UCSD-AML1 (cell line): ENCODE data around the gene MTTP.

Source experiments
- DNase-seq: peaks from one replicate; lab custom pipeline; 2025; ENCODE audit not compliant: unreplicated experiment; lab: John Stamatoyannopoulos, UW

Gene MTTP

DNA sequence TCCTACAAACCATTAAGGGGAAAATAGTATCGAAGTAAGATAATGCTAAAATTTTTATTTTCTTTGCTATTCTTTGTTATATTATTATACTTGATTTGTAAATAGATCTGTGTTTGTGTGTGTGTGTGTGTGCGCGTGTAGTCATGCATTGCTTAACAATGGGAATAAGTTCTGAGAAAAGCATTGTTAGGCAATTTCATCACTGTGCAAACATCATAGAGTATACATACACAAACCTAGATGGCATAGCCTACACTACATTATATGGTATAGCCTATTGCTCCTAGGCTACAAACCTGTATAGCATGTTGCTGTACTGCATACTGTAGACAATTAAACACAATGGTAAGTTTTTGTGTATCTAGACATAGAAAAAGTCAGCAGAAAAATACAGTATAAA, 17.1 kb downstream of the MTTP start:
- no peak for DNase-seq

DNA sequence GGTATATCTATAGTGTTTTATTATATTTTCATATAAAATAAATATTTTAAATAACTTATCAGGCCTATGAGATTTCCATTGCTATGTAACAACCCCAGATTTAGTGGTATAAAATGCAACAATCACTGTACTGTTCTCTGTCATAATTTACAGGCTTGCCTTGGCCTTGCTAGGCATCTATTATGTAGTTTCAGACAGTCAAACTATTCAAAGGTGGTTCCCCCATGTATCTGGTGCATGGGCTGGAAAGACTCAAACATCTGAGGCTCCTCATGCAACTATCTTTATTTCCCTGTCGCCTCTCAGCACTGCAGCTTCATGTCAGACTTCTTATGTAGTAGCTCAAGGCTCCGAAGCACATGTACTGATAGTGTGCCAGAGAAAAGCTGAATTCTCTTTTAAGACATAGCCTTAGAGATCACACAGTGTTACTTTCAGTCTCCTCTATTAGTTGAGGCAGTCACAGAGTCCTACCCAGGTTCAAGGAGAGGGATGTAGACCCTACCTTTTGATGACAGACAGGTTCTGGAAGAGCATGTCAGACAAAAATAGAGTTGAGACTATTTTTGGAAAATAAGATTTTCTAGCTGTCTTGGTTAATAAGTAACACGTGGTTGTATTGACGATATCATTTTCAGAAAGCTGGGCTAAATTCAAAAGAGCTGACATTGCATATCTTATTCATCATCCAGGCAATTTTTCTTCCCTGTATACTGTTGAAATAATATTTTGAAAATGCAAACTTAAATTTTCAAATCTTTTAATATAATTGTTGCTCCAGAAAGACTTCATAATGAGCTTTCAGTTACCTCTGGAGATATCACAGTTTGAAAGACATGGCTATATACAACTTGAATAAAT, 19.4 kb downstream of the MTTP start:
- no peak for DNase-seq

DNA sequence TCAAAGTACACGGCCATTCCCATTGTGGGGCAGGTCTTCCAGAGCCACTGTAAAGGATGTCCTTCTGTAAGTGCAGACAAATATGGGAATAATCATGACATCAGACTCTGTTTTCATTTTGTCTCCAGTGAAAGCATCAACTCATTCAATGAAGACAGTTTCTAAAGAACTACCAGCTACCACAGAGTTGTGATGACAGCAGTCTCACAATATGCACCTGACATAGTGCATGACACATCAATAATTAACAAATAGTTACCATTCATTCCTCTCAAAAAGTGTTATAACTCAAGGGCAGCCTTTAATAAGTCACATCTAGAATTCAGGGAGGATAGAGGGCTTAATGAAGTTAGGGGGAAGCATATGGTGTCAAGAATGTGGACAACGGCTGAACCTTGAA, 20.2 kb downstream of the MTTP start:
- no peak for DNase-seq

DNA sequence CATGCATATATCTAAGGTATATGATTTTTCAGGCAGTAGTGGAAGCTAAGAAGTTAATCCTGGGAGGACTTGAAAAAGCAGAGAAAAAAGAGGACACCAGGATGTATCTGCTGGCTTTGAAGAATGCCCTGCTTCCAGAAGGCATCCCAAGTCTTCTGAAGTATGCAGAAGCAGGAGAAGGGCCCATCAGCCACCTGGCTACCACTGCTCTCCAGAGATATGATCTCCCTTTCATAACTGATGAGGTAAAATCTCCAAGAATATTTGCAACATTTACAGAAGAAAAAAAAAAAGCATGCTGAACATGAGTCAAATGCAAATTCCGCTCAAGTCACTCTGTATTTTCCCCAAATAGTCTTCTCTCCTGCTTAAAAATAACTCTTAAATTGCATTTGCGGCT, 32.1 kb downstream of the MTTP start:
- no peak for DNase-seq

DNA sequence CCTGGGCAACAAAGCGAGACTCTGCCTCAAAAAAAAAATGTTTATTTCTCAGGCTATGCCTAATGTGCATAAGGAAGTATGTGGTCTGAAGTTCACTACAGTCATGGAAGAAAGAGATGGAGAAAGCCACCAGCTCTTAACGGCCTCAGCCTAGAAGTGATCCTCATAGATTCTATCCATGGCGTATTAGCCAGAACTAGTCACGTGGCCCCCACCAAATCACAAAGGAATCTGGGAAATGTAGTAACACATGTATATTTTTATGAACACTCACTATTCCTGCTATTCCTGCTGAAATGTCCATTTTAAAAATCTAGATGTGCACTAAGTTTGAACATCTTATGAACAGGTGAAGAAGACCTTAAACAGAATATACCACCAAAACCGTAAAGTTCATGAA, 33.8 kb downstream of the MTTP start:
- DNase-seq = no peak

DNA sequence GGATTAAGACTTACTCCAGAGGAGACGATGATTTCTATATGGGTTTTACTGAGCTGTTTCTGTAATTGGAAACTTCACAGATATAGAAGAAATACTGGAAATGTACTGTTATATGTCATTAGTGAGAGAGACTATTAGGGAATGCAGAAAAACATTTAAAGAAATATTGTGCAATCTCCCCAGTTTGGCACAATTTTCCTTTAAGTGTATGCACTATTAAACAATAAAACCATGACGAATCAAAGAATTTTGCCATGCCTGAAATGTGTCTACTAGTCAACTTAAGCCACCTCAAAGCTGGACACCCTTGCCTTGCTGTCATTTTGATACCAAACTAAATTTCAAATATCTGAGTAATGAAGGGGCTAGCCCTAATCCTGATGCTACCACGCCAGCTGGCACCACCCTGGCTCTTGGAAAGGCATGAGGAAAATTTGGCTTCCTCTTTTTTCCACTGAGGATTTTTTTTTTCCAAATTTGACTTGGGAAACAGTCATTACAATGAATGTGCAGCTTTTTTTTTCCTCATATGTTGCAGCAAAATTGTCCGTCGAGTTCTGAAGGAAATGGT, 36.1 kb downstream of the MTTP start:
- DNase-seq = no peak

DNA sequence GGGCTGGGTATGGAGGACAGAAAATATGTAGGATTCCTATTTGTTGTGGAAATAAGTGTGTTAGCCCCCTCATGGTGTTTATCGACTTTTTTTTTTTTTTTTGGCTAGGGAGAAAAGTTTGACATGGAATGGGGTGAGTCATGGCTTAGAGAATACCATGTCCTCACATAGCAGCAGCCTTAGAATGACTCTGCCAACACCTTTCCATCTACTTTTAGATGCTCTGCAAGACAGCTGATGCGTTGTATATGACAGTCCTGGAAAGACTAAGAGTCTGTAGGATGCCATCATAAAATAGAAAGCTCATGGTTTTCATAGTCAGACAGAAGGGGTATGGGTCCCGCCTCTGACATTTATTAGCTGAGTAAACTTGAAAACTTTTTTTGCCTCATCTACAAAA, 37.7 kb downstream of the MTTP start:
- no peak for DNase-seq

DNA sequence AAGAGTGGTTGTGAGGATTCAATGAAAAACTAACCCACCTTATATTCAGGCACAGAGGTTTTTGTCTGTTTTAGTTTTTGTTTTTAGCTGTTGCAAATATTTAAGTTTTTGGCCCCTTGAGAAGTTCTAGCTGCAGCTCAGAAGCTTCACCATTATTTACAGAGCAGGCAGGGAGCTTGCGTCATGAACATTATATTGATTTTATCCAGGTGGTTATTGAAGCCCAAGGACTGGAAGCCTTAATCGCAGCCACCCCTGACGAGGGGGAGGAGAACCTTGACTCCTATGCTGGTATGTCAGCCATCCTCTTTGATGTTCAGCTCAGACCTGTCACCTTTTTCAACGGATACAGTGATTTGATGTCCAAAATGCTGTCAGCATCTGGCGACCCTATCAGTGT, 38.1 kb downstream of the MTTP start:
- no peak for DNase-seq

DNA sequence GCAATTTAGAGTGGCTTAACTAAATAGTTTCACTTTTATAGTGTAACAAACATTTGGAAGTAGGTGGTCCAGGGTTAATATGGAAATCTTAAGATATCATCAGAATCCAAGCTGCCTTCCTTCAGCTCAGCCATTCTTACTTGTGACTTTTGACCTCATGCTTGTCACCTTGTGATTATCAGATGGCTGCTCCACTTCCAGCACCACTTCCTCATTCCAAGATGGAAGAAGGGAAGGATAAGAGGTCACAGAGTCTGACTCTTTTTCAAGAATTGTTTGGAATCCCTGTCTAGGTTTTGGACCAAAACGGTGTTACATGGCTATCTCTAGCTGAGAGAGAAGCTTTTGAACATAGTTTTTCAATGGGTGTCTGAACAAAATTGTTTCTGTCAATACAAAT, 39.9 kb downstream of the MTTP start:
- no peak for DNase-seq

DNA sequence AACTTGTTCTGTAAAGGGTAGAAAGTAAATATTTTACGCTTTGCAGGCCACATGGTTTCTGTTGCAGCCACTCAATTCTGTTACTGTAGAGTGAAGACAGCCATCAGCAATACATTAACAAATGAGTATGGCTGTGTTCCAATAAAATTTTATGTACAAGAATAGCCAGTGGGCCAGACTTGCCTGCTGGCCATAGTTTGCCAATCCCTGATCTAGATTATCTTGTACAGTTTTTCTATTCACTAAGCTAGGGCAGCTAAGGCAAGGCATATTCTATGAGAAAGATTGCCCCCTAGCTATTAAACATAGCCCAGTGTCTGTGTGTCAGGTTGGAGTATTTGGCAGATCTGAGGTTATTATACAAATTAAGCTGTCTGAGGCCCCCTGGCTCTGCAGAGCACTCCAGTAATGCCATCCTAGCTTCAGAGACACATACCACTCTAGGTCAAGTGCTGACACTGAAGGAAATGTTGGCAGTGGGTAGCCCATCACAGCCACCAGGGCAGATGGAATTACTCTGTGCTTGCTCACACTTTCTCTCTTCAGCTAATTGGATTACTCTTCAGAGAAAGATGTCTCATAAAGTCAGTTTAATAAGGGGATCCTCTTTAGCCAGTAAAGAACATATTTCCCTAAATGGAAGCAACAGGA, 40.7 kb downstream of the MTTP start:
- DNase-seq = no peak

DNA sequence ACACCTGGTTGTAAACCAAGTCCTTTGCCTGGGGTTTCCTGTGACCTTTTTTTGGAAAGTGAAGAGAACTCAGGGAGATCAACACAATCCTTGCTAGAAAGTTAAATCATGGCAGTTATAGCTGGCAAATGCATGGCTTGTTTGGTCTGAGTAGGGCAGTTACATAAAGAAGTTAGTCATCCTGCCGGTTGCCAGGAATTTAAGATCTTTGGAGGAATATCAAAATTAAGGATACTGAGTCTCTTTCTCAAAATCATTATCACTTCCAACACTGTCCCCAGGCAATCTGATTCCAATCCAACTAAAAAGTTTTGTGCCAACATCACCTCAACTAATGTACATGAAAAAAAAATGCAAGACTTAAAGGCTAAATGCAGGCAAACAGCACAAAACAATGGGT, 42.8 kb downstream of the MTTP start:
- no peak for DNase-seq

DNA sequence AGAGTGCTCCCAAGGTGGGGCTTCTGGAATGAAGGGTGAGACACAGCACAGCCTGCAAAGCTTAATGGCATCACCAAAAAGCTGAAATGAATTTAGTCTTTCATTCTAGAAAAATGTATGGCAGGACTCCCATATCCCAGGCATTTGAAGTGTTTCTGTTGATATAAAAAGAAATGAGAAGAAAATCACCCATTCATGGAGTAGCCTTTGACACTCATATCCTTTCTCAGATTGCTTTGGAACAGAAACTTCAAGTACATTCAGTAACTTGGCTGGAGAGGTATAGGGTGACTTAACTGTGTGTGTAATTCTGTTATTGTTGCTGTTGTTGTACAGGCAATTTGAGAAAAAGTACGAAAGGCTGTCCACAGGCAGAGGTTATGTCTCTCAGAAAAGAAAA, 47.7 kb downstream of the MTTP start:
- no peak for DNase-seq

DNA sequence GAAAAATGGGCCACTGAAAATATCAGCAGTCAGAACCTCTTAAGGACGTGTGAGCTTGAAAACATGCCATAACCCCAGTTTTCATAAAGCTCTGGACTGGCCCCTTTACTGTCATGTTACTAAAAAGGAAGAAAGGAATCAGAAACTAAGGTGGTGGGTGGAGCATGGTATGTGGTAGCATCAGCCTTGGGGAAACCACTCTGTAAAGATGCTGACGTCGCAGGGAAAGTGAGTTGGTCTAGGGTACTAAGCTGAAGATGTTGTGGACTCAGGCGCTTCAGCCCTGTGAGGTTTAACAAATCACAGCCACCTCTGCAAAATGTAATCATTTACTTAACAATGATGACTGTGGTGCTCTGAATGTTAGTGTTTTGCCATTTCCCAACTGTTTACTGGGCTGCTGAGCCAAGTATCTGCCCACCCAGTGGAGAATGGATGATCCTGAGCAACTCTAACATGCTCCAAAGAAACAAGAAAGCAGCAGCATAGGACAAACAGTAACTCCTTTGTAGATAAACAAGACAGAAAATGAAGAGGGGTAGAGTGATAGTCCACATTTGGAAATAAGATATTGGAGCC, 49.6 kb downstream of the MTTP start:
- DNase-seq = no peak

DNA sequence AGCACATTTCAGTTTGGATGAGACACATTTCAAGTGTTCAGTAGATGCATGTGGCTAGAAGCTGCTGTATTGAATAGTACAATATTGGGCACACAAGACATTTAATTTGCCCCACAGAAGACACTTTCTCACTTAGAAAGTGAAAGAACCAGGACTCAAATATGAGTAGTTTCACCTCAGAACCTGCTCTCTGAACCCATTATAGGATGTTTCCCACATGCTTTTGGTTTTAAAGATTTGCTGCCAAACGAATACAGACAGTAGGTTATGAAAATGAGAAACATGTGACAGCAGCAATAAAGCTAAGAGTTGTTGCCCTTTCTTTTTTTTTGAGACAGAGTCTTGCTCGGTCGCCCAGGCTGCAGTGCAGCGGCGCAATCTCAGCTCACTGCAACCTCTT, 50.7 kb downstream of the MTTP start:
- DNase-seq = no peak

DNA sequence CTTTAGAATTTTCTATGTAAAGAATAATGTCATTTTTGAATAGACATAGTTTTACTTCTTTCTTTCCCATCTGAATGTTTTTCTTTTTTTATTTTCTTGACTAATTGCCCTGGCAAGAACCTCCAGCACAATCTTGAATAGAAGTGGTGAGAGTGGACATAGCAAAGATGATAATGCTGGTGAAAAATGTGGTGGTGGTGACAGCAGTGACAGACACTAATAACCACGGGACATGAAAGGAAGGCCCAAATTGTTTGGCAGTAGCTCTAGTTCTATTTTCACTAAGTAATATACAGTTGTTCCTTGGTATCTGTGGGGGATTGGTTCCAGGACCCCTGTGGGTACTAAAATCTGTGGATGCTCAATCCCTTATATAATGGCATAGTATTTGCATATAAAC, 53.4 kb downstream of the MTTP start:
- no peak for DNase-seq

DNA sequence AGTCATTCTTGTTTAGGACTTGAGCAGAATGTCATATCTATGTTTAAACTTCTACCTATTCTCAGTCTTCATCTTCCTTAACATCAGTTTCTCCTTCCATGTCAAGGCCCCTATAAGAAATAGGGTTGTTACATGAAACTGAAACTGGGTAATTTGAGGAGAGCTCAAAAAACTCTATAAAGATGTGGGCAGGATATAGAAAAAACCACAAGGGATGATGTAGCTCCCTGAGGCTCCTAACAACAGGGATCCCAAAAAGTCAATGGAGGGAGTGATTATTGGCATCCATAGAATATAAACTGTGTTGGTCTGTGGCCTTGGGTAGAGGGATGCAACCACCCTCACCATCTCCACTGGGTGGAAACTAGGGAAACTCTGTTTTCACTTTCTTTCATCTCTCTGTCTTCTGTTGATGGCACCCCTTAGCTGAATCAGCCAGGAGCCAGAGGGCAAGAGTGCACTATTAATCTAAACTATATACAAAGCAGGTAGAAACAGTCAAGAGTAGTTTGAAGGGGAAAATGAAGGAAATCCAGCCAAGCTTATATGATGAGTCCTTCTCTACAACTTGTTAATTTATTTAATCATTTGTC, 55.4 kb downstream of the MTTP start:
- DNase-seq = no peak

DNA sequence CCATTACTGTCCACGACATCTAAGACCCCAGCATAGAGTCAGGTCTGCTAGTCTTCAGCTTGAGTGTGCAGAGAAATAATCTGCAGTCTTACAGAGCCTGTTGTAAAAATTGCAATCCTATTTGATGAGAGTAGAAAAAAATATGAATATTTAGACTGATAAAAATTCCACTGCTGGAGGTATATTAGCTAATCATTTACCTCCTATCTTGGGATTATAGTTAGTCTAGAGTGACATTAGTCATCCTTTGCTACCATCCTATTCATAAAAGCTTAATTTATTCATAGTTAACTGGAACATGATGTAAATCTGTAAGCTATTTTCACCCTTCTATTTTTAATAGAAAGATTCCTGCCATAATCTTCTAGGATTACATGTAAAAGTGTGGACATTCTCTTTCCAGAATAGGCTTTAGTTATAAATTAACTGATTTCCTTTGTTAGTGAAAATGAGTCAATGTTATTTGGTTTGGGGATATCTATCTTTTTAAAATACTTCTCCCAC, 56.3 kb downstream of the MTTP start:
- DNase-seq = no peak

DNA sequence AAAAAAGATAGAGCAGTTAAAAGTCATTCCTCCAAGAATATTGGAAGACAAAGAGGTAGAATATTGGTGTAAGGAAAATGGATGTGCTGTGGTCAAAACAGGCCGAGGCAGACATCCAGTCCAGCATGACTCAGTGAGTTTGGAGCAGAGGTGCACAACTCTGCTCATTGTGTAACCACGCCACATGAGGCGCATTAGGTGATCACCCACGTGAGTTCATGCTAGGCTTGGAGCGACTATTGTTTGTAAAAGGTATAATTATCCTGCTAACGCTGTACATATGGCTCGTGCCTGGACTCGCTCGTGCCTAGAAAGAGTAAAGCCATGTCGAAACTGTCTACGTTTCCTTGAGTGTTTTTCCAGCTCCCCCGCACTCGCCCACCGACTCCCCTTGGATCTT, 59.1 kb downstream of the MTTP start:
- no peak for DNase-seq

DNA sequence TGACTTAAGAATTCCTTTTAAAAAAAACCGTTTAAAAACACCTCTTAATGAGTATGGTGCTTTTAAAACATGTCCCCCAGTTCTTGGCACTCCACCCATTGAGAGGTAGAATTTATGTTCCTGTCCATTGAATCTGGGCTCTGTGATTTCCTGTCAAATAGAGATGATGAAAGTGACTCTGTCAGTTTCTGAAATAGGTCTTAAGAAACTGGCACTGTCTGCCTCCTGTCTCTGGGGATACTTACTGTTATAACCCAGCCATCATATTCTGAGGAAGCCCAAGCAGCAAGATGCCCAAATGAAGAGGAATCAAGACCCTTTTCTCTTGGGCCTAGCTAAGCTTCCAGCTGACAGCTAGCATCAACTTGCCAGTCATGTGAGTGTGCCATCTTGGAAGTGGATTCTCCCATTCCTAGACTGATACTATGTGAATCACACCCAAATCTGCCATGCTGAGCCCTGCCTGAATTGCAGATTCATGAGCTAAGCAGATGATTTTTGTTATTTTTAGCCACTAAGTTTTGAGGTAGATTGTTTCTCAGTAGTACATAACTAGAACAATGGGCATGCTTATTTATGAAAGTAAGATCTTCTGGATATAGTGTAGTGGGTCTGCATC, 60.2 kb downstream of the MTTP start:
- DNase-seq = no peak

DNA sequence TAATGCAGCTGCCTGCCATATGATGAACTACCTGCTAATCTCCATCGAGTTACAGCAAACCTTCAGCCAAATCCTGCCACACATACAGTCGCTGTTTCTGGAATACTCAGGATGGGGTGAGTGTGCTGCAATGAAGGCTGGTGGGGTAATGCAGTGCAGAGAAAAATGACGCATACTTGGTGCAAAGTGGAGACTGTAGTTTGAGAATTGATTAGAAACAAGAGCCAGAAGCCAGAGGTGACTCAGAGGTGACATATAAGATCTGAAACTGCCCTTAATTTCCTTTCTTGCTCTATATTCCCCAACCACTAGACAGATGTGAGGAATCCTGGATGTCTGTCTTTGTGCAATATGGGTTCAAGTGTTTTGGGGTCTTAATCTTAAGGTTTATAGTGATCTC, 61.0 kb downstream of the MTTP start:
- DNase-seq = no peak

DNA sequence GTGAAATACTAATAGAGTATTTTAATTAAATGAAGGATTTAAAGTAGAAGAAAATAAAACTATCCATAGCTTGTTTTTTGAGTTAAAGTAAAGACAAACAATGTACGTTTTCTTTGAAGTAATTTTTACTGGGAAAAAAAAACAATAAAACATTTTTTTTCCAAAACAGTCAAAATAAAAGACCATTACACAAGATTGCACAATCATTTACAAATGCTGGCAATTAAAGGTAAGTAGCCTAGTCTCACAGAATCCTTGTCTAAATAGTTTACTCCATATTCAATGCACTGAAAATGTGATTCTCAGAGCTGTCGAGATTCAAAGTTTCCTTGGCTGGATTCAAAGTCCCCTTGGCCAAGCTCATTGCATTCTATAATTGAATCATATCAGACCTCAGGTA, 61.8 kb downstream of the MTTP start:
- no peak for DNase-seq
